OCI-LY1 (cell line): ENCODE results near the gene MIP.
"Not testable (repeated sequence)": the region's sequence is repeated elsewhere in the genome, so short reads cannot be mapped to it uniquely, and the experiment has no call there.

Experiments
- EZH2 ChIP-seq: fragments of 200-600 bp; sonication (generic), shearing (Covaris generic); IDR thresholded peaks from 2 replicates; pipeline ENCODE4 v1.8.0; 2017; ENCODE audit warnings: borderline replicate concordance, mixed run types, mild to moderate bottlenecking, antibody characterized with exemption, low read length, moderate library complexity, mixed read lengths
- TF ChIP-seq, protein P1 (sequence below): fragments of 200-600 bp; sonication (generic), shearing (Covaris generic); IDR thresholded peaks from 2 replicates; pipeline ENCODE4 v1.5.1; 2017; ENCODE audit warnings: mild to moderate bottlenecking, antibody characterized with exemption, low read length, moderate library complexity, mixed read lengths

DNA sequence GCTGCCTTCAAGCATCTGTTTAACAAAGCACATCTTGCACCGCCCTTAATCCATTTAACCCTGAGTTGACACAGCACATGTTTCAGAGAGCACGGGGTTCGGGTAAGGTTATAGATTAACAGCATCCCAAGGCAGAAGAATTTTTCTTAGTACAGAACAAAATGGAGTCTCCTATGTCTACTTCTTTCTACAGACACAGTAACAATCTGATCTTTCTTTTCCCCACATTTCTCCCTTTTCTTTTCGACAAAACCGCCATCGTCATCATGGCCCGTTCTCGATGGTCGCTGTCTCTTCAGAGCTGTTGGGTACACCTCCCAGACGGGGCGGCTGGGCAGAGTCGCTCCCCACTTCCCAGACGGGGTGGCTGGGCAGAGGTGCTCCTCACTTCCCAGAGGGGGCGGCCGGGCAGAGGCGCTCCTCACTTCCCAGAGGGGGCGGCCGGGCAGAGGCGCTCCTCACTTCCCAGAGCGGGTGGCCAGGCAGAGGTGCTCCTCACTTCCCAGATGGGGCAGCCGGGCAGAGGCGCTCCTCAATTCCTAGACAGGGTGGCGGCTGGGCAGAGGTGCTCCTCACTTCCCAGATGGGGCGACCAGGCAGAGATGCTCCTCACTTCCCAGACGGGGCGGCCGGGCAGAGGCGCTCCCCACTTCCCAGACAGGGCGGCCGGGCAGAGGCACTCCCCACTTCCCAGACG lies 39.1 kb upstream of the MIP start:
- TF ChIP-seq, protein P1, sequence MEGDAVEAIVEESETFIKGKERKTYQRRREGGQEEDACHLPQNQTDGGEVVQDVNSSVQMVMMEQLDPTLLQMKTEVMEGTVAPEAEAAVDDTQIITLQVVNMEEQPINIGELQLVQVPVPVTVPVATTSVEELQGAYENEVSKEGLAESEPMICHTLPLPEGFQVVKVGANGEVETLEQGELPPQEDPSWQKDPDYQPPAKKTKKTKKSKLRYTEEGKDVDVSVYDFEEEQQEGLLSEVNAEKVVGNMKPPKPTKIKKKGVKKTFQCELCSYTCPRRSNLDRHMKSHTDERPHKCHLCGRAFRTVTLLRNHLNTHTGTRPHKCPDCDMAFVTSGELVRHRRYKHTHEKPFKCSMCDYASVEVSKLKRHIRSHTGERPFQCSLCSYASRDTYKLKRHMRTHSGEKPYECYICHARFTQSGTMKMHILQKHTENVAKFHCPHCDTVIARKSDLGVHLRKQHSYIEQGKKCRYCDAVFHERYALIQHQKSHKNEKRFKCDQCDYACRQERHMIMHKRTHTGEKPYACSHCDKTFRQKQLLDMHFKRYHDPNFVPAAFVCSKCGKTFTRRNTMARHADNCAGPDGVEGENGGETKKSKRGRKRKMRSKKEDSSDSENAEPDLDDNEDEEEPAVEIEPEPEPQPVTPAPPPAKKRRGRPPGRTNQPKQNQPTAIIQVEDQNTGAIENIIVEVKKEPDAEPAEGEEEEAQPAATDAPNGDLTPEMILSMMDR, result not testable (repeated sequence)
- not testable (repeated sequence) for TF ChIP-seq EZH2
